ENCODE results near the gene PALD1.

- TF ChIP-seq, protein P1, sequence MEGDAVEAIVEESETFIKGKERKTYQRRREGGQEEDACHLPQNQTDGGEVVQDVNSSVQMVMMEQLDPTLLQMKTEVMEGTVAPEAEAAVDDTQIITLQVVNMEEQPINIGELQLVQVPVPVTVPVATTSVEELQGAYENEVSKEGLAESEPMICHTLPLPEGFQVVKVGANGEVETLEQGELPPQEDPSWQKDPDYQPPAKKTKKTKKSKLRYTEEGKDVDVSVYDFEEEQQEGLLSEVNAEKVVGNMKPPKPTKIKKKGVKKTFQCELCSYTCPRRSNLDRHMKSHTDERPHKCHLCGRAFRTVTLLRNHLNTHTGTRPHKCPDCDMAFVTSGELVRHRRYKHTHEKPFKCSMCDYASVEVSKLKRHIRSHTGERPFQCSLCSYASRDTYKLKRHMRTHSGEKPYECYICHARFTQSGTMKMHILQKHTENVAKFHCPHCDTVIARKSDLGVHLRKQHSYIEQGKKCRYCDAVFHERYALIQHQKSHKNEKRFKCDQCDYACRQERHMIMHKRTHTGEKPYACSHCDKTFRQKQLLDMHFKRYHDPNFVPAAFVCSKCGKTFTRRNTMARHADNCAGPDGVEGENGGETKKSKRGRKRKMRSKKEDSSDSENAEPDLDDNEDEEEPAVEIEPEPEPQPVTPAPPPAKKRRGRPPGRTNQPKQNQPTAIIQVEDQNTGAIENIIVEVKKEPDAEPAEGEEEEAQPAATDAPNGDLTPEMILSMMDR (IDR thresholded peaks at IDR 0.05) = peak; percentile 61 to 68 (median 63)
- no peak for TF ChIP-seq POLR2A (IDR thresholded peaks at IDR 0.05)
Measured at GRCh38 chr10:70540089-70540788, 61.7 kb downstream of the PALD1 start.

All from testis (tissue), 2 donors.